Brain microvascular endothelial cell (primary cell): ENCODE results near the gene ADAM10.

Experiments
- DNase-seq: peaks from one replicate; pipeline ENCODE4 v3.0.0-alpha.2; 2020
- H3K27ac ChIP-seq: fragments of 250-450 bp; sonication (Bioruptor Pico); 2 replicates; pipeline ENCODE4 v1.5.1; 2020; ENCODE audit warnings: mild to moderate bottlenecking, moderate library complexity
- H3K27me3 ChIP-seq: fragments of 250-450 bp; sonication (Bioruptor Pico); replicated peaks from 2 replicates; pipeline ENCODE4 v1.5.1; 2020; ENCODE audit warnings: mild to moderate bottlenecking
- H3K36me3 ChIP-seq: fragments of 250-450 bp; sonication (Bioruptor Pico); replicated peaks from 2 replicates; pipeline ENCODE4 v1.5.1; 2020; ENCODE audit warnings: mild to moderate bottlenecking
- H3K4me3 ChIP-seq: 2 replicates; pipeline ENCODE4 v1.5.1; 2011; ENCODE audit warnings: low read depth, mild to moderate bottlenecking, control low read depth, low read length, moderate library complexity
- in situ Hi-C: cut with HindIII; loops from 2 replicates; pipeline ENCODE4 v1.10.0; 2017; ENCODE audit warnings: low sequenced_read_pairs, low pct_ligation_motif_present
- TF ChIP-seq, protein P1 (sequence below): IDR thresholded peaks from 2 replicates; pipeline ENCODE4 v1.5.1; 2011; ENCODE audit warnings: low read depth, mild to moderate bottlenecking, moderate library complexity, low read length, control low read depth, inconsistent platforms; ENCODE audit errors: missing control alignments

ADAM10 gene

DNA sequence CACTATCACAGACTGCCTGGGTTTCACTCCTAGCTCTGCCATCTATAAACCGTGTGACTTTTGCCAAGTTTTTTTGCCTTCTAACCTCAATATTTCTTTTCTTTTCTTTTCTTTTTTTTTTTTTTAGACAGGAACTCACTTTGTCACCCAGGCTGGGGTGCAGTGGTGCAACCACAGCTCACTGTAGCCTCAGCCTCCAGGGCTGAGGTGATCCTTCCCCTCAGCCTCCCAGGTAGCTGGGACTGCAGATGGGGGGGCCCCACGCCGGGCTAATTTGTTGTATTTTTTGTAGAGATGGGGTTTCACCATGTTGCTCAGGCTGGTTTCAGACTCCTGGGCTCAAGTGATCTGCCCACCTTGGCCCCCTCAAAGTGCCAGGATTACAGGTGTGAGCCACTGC is 3.2 kb upstream of the ADAM10 start:
- H3K36me3 ChIP-seq, result no peaks in the 10 kb centered on the region
- no peak for DNase-seq
- H3K4me3 ChIP-seq, result no peak overlapping the region
- H3K27ac ChIP-seq, result no peak overlapping the region
- no peaks in the 10 kb centered on the region for H3K27me3 ChIP-seq
- TF ChIP-seq, protein P1, sequence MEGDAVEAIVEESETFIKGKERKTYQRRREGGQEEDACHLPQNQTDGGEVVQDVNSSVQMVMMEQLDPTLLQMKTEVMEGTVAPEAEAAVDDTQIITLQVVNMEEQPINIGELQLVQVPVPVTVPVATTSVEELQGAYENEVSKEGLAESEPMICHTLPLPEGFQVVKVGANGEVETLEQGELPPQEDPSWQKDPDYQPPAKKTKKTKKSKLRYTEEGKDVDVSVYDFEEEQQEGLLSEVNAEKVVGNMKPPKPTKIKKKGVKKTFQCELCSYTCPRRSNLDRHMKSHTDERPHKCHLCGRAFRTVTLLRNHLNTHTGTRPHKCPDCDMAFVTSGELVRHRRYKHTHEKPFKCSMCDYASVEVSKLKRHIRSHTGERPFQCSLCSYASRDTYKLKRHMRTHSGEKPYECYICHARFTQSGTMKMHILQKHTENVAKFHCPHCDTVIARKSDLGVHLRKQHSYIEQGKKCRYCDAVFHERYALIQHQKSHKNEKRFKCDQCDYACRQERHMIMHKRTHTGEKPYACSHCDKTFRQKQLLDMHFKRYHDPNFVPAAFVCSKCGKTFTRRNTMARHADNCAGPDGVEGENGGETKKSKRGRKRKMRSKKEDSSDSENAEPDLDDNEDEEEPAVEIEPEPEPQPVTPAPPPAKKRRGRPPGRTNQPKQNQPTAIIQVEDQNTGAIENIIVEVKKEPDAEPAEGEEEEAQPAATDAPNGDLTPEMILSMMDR, result no peak
- in situ Hi-C loops, result no loop called here

GRCh38 chr15:58748852-58749531 is 515 bp downstream of the ADAM10 start:
- in situ Hi-C loops, result no loop called here
- Histone ChIP-seq H3K27ac (peak overlapping the region; percentile 86), H3K4me3 (peak overlapping the region; percentile 91), H3K36me3 (no peaks in the 10 kb centered on the region), H3K27me3 (no peaks in the 10 kb centered on the region)
- TF ChIP-seq, protein P1, result no peak
- DNase-seq, result peak; percentile 35

- TF ChIP-seq, protein P1, result no peak
- in situ Hi-C loops, result no loop called here
- no peak for DNase-seq
- Histone ChIP-seq H3K36me3 (no peaks in the 10 kb centered on the region), H3K27me3 (no peaks in the 10 kb centered on the region), H3K4me3 (peak overlapping the region; percentile 91), H3K27ac (peak overlapping the region; percentile 86)
These were observed 1.3 kb downstream of the ADAM10 start for GRCh38 chr15:58748040-58748851.

GRCh38 chr15:58746174-58746573 is 3.3 kb downstream of the ADAM10 start:
- TF ChIP-seq, protein P1, result no peak
- H3K27ac ChIP-seq, result no peak overlapping the region
- in situ Hi-C loops, result no loop called here

GRCh38 chr15:58742819-58743502 is 6.5 kb downstream of the ADAM10 start:
- Histone ChIP-seq H3K27me3 (no peaks in the 10 kb centered on the region), H3K27ac (peak overlapping the region; percentile 70), H3K4me3 (no peak overlapping the region), H3K36me3 (no peaks in the 10 kb centered on the region)
- no peak for DNase-seq
- in situ Hi-C loops, result no loop called here
- TF ChIP-seq, protein P1, result no peak

More at GRCh38 chr15:58746174-58746573, 3.3 kb downstream of the ADAM10 start:
- no peak for DNase-seq
- Histone ChIP-seq H3K4me3 (no peak overlapping the region), H3K36me3 (no peaks in the 10 kb centered on the region), H3K27me3 (no peaks in the 10 kb centered on the region)
